NOMO-1 (cell line): Measurements from ENCODE around the gene ZNF556.
A peak's percentile ranks its signal among the peaks of the same experiment; 100 is the strongest.
"Not testable (repeated sequence)": the region's sequence is repeated elsewhere in the genome, so short reads cannot be mapped to it uniquely, and the experiment has no call there.

Experiments
- DNase-seq, 2 experiments: peaks; one replicate each; lab custom pipeline; 2025; ENCODE audit not compliant: unreplicated experiment in 2 of 2; lab: John Stamatoyannopoulos, UW

The ZNF556 gene

DNA sequence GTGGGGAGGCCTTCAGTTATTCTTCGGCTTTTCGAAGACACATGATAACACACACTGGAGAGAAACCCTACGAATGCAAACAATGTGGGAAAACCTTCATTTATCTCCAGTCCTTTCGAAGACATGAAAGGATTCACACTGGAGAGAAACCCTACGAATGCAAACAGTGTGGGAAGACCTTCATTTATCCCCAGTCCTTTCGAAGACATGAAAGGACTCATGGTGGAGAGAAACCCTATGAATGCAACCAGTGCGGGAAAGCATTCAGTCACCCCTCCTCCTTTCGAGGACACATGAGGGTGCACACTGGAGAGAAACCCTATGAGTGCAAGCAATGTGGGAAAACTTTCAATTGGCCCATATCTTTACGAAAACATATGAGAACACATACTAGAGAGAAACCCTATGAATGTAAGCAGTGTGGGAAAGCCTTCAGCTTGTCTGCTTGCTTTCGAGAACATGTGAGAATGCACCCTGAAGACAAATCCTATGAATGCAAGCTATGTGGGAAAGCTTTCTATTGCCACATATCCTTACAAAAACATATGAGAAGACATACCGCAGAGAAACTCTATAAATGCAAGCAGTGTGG is 14.0 kb upstream of the ZNF556 start:
- DNase-seq: no peak

DNA sequence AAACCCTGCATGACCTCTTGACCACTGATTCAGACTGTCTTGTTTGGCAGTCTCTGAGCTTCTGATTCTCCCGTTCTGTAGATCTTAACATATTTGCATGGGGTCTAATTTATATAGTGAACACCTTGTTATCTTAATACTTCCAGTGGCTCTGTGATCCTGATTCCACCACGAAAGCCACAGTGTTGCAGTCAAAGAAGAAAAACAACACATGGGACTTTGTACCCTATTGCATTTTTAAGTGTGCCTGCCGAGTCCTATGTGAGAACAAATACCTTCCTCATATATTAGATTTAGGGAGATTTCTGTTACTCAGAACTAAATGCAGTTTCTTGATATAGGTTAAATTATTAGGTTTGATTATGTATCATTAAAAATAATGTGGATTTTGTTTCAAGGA is 12.3 kb upstream of the ZNF556 start:
- no peak for DNase-seq

- no peak for DNase-seq
Measured at GRCh38 chr19:2856457-2857050, 10.6 kb upstream of the ZNF556 start.

GRCh38 chr19:2858864-2859263 is 8.3 kb upstream of the ZNF556 start:
- DNase-seq: no peak

DNA sequence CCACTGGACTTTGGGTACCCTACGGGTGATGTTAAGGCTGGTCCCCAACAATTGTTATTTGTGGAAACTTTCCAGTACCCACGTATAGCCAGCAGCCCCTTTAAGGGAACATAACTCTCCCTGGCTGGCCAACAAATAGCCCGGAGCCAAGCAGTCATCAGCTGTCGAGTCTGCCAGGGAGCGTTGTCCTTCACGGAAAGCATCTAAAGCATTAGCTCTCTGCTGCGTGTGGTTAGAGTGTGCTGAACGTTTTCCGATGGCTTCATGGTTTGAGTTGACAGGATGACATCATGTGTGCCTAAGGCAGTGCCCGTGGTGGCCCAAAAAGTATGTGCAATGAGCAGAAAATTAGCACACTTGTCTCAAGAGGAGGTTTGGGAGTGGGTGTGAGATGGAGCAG is 3.3 kb upstream of the ZNF556 start:
- no peak for DNase-seq

DNA sequence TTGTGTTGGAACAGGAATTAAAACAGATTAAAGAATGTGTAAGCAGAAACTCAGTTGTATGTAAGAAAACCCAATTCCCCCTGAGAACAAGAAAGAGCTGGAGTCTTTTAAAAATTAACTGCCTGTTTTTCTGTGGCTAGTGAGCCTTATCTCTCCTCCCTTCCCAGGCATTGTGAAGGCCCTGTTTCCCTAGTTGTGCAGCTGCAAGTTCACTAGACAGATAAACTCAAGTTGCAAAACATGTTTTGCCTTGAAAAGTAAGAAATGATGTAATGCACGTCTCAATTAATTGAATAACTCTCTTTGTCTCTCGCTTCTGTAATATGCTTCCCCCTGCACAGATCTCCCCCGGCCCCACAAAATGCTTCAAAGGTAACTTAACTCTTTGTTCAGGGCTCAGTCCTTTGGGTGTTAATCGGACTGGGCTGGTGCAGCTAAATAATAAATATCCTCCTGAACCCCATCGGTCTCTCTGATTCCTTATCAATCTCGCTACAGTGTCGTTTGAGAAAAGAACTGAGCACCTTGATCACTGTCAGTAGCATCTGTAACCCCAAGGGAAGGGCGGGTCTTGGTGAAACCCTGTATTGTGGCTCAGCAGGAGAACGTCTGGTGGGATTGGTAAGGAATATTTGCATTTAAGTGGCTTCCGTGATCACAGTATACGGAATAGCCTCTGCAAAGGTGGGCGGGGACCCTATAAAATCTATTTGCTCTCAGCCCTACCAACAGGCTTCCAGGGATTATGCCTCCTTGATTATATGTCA is 1.6 kb upstream of the ZNF556 start:
- no peak for DNase-seq

DNA sequence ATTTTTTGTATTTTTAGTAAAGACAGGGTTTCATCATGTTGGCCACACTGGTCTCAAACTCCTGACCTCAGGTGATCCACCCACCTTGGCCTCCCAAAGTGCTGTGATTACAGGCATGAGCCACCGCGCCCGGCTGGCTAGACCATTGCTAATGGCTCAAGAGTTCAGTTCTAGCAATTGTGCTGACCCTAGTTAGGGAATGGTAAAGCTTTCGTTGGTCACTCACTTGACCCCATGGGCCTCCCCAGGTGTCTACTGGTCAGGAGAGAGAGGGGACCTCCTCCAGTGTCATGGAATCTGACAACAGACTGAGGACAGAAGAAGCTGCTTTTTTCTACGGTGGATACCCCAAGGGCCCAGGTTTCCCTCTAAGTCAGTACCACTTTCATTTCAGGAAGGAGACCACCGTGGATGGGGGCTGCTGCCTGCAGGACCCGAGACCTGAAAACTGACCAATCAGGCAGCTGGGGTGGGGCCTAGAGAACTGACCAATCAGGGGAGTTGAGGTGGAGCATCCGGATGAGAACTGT is 575 bp upstream of the ZNF556 start:
- no peak for DNase-seq

DNA sequence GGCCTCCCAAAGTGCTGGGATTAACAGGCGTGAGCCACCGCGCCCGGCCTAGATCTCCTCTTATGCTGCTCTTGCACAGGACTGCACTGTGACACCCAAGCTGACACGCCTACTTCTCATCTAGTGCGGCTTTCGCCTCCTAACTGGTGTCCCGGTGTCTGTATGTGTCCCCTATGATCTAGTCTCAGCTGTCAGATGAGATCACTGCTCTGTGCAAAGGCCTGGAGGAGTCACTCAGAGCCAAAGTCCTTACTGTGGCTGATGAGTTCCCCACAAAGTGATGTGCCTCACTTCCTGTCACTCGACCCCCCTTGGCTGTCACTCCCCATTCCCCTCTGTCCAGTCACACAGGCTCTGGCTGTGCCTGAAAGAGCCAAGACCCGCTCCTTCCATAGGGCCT is 2.5 kb downstream of the ZNF556 start:
- no peak for DNase-seq

- DNase-seq: not testable (repeated sequence)
Measured at GRCh38 chr19:2872175-2872574, 5.0 kb downstream of the ZNF556 start.

DNA sequence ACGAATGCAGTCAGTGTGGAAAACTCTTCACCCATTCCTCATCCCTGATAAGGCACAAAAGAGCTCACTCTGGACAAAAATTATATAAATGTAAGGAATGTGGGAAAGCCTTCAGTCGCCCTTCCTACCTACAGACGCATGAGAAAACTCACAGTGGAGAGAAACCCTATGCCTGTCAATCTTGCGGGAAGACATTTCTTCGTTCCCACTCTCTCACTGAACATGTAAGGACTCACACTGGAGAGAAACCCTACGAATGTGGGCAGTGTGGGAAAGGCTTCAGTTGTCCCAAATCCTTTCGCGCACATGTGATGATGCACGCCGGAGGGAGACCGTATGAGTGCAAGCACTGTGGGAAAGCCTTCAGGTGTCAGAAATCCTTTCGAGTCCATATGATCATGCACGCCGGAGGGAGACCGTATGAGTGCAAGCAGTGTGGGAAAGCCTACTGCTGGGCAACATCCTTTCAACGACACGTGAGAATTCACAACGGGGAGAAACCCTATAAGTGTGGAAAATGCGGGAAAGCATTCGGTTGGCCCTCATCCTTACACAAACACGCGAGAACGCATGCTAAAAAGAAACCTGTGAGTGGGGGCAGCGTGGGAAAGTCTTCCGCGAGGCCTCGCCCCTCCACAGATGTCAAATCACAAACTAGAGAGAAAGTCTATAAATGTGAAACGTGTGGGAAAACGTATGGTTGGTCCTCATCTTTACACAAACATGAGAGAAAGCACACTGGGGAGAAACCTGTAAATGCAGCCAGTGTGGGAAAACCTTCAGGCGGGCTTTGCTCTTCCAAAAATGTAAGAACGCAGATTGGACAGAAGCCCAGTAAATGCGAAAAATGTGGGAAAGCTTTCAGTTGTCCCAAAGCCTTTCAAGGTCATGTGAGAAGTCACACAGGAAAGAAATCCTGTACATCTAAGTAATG is 10.5 kb downstream of the ZNF556 start:
- DNase-seq: no peak

- no peak for DNase-seq
Measured at GRCh38 chr19:2883686-2884439, 16.7 kb downstream of the ZNF556 start.

DNA sequence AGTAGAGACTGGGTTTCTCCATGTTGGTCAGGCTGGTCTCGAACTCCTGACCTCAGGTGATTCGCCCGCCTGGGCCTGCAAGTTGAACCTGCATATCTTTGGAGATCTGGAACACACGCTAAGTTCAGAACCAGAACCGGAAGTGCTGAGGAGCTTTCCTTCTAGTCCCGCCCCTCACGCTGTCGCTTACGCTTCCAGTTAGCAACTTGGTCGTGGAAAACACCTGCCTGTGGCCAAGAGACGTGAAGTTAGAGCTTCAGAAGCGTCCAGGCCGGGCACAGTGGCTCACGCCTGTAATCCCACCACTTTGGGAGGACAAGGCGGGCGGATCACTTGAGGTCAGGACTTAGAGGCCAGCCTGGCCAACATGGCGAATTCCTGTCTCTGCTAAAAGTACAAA is 18.6 kb downstream of the ZNF556 start:
- no peak for DNase-seq

DNA sequence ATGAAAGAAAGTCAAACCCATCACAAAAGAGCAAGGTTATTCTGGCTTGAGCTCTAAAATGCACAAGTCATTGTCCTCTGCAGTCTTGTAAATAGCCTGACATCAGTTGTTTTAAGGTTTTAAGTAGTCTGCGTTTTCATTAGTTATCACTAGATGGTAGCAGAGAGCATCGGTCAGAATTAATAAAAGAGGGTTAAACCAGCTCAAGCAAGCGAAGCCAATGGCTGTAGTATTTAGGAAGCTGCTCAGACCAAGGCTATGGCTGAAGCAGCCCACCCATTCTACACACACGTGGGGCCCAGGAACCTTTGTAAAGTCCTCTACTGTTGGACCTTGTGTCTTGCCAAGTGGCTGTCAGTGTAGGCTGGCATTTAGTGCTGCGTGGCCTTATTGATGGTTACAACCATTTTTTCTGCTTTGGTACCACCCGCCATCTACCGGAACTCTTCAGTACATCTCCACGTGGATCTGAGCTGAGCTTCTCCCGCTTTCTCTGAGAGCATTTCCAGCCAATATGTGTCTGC is 20.3 kb downstream of the ZNF556 start:
- peak in 1 of 2 experiments; percentile 42 for DNase-seq

DNA sequence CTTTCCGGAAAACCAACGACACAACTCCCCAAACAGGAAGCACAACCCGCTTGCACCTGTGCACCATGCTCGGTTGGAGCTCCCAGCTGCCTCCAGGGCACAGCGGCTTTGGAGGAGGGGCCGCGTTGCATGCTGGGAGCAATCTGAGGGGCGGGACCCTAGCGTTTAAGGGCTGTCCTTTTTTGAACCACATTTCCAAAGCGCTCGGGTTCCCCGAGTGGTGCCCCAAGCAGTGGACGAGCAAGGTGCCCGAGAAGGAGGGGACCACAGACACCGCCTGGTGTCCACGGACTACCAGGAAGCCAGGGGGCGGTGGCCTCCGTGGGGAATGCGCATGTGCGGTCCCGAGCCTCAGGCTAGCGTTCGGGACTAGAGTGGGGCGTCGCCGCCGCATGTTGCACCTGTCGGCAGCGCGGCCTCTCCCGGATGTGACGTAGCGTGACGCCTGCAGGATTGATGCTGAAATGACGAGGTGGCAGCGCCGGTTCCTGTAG is 21.6 kb downstream of the ZNF556 start:
- DNase-seq: no peak

GRCh38 chr19:2890531-2890930 is 23.4 kb downstream of the ZNF556 start:
- DNase-seq: not testable (repeated sequence)

GRCh38 chr19:2896694-2897093 is 29.6 kb downstream of the ZNF556 start:
- DNase-seq: no peak

GRCh38 chr19:2900296-2901252 is 33.4 kb downstream of the ZNF556 start, which contains the start of gene ZNF57:
Gene ZNF57, plus strand, starts transcription at chr19:2900928. Its CDS starts 118 bp downstream, at chr19:2901046.
- peak; percentile 97 to 98 for DNase-seq

GRCh38 chr19:2902590-2903218 is 35.6 kb downstream of the ZNF556 start:
- no peak for DNase-seq
